ENCODE results near the gene RETREG1.

Gene RETREG1

GRCh38 chr5:16600397-16600796 lies 16.4 kb downstream of the RETREG1 start:
- H3K36me3 ChIP-seq (ENCODE audit: control insufficient read depth in 1 of 2, insufficient read depth in 2 of 2, low read length in 2 of 2) = peaks cover 0 to 4% of the 10 kb centered on the region in 2 donors
- H3K27ac ChIP-seq (ENCODE audit: low read depth, low read length) = no peak overlapping the region
- no peaks in the 10 kb centered on the region for H3K4me1 ChIP-seq (ENCODE audit: control insufficient read depth in 1 of 2, insufficient read depth in 2 of 2, low read length in 2 of 2)
- no peak overlapping the region for H3K9ac ChIP-seq (ENCODE audit: low read depth in 1 of 2, low read length in 2 of 2)
- no peaks in the 10 kb centered on the region for H3K9me3 ChIP-seq (ENCODE audit: control insufficient read depth in 1 of 2, low read length in 2 of 2)
- H3K27me3 ChIP-seq (ENCODE audit: control insufficient read depth in 1 of 2, insufficient read depth in 2 of 2, low read length in 2 of 2) = no peaks in the 10 kb centered on the region
- H3K4me3 ChIP-seq (ENCODE audit: low read depth in 1 of 2, low read length in 2 of 2) = no peak overlapping the region

DNA sequence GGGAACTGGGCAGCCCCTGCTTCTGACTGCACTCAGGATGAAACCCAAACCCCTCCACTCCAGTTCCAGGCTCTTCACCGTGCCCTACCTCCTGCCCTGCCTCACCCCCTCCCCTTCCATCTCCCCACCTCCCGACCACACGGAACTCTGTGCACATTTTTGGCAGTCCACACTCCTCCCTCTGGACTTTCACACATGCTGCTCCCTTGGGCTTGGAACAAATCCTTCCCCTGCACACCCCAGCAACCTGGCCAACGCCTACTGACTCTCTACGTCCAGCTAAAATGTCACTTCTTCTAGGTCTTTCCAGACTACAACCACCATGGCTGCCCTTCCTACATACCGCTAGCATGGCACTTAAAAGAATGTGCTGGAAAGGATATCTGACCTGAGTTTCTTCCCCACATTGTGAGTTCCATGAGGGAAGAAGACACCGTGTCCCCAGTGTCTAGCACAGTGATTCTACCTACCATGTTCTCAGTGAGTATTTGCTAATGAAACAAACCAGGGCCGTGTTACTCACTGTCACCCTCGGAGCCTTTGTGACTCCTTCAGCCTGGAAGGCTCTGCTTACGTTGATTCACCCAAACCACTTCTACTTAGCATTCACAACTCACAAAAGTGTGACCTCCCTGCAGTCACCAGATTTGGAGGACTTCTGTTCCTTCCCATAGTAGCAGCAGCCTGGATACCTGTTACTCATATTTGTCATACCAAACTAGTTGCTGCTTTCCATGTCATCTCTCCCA lies 18.7 kb downstream of the RETREG1 start:
- Histone ChIP-seq H3K27ac (ENCODE audit: low read depth, low read length) (no peak overlapping the region), H3K4me3 (ENCODE audit: low read depth in 1 of 2, low read length in 2 of 2) (no peak overlapping the region), H3K9ac (ENCODE audit: low read depth in 1 of 2, low read length in 2 of 2) (no peak overlapping the region), H3K36me3 (ENCODE audit: control insufficient read depth in 1 of 2, insufficient read depth in 2 of 2, low read length in 2 of 2) (peaks cover 0 to 4% of the 10 kb centered on the region in 2 donors), H3K27me3 (ENCODE audit: control insufficient read depth in 1 of 2, insufficient read depth in 2 of 2, low read length in 2 of 2) (no peaks in the 10 kb centered on the region), H3K9me3 (ENCODE audit: control insufficient read depth in 1 of 2, low read length in 2 of 2) (no peaks in the 10 kb centered on the region), H3K4me1 (ENCODE audit: control insufficient read depth in 1 of 2, insufficient read depth in 2 of 2, low read length in 2 of 2) (no peaks in the 10 kb centered on the region)

- H3K9ac ChIP-seq (ENCODE audit: low read depth in 1 of 2, low read length in 2 of 2) = no peak overlapping the region
- H3K4me1 ChIP-seq (ENCODE audit: control insufficient read depth in 1 of 2, insufficient read depth in 2 of 2, low read length in 2 of 2) = no peaks in the 10 kb centered on the region
- no peak overlapping the region for H3K4me3 ChIP-seq (ENCODE audit: low read depth in 1 of 2, low read length in 2 of 2)
- H3K27me3 ChIP-seq (ENCODE audit: control insufficient read depth in 1 of 2, insufficient read depth in 2 of 2, low read length in 2 of 2) = no peaks in the 10 kb centered on the region
- H3K9me3 ChIP-seq (ENCODE audit: control insufficient read depth in 1 of 2, low read length in 2 of 2) = no peaks in the 10 kb centered on the region
- H3K27ac ChIP-seq (ENCODE audit: low read depth, low read length) = no peak overlapping the region
- peaks cover 0 to 4% of the 10 kb centered on the region in 2 donors for H3K36me3 ChIP-seq (ENCODE audit: control insufficient read depth in 1 of 2, insufficient read depth in 2 of 2, low read length in 2 of 2)
Measured at GRCh38 chr5:16596581-16596940, 20.2 kb downstream of the RETREG1 start.

DNA sequence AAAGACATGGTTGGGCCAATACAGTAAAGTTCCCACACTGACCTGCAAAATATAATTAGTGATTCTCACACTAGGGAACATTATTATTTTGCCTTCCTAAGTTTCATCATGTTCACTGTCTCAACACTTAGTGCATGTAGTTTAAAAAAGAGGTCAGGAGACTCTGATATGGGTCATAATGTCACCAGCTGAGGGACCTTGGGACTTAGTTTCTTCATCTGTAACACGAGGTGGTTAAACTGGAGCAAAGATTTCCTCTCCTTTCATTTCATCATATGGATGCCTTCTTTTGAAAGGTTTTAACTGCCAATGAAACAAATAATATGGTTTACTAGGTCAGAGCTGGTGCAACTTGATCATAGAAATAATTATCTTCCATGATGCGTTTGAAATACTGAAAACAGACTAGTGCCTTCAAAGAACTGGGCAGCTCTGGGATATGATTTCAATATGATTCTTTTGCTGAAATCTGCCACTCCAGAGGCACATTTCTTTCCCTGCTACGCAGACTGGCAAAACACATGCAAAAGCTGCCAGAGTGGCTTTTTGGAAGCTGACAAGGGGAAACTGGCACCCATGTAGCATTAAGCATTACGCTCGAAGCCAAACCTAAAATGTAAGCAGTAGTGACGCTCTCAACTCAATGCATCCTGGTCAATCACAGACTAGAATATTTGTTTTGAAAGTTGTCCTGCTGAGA lies 20.8 kb downstream of the RETREG1 start:
- Histone ChIP-seq H3K9ac (ENCODE audit: low read depth in 1 of 2, low read length in 2 of 2) (no peak overlapping the region), H3K4me3 (ENCODE audit: low read depth in 1 of 2, low read length in 2 of 2) (no peak overlapping the region), H3K36me3 (ENCODE audit: control insufficient read depth in 1 of 2, insufficient read depth in 2 of 2, low read length in 2 of 2) (peaks cover 0 to 4% of the 10 kb centered on the region in 2 donors), H3K4me1 (ENCODE audit: control insufficient read depth in 1 of 2, insufficient read depth in 2 of 2, low read length in 2 of 2) (no peaks in the 10 kb centered on the region), H3K9me3 (ENCODE audit: control insufficient read depth in 1 of 2, low read length in 2 of 2) (no peaks in the 10 kb centered on the region), H3K27me3 (ENCODE audit: control insufficient read depth in 1 of 2, insufficient read depth in 2 of 2, low read length in 2 of 2) (no peaks in the 10 kb centered on the region), H3K27ac (ENCODE audit: low read depth, low read length) (no peak overlapping the region)

- H3K4me1 ChIP-seq (ENCODE audit: control insufficient read depth in 1 of 2, insufficient read depth in 2 of 2, low read length in 2 of 2) = no peaks in the 10 kb centered on the region
- H3K27me3 ChIP-seq (ENCODE audit: control insufficient read depth in 1 of 2, insufficient read depth in 2 of 2, low read length in 2 of 2) = no peaks in the 10 kb centered on the region
- no peaks in the 10 kb centered on the region for H3K9me3 ChIP-seq (ENCODE audit: control insufficient read depth in 1 of 2, low read length in 2 of 2)
- H3K36me3 ChIP-seq (ENCODE audit: control insufficient read depth in 1 of 2, insufficient read depth in 2 of 2, low read length in 2 of 2) = peaks cover 0 to 4% of the 10 kb centered on the region in 2 donors
- H3K4me3 ChIP-seq (ENCODE audit: low read depth in 1 of 2, low read length in 2 of 2) = no peak overlapping the region
- H3K27ac ChIP-seq (ENCODE audit: low read depth, low read length) = no peak overlapping the region
- no peak overlapping the region for H3K9ac ChIP-seq (ENCODE audit: low read depth in 1 of 2, low read length in 2 of 2)
Measured at GRCh38 chr5:16593628-16594027, 23.2 kb downstream of the RETREG1 start.

DNA sequence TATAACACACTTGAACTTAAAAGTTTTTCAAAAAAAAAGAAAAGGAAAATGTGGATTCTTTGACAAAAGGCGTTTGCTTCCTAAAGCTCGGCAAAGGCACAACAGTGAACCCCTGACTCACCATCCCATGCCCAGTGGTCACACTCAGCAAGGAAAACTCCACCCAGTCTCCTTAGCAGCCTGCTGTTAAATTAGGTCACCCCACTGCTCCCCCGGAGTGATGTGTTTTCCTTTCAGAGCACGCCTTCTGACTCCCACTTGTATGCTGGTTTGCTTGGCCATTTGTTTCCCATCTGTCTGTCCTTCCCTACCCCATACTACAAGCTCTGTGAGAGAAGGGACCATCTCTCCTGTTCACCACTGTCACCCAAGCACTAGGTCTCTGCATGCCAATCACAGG lies 23.8 kb downstream of the RETREG1 start:
- H3K27ac ChIP-seq (ENCODE audit: low read depth, low read length) = no peak overlapping the region
- no peaks in the 10 kb centered on the region for H3K9me3 ChIP-seq (ENCODE audit: control insufficient read depth in 1 of 2, low read length in 2 of 2)
- H3K27me3 ChIP-seq (ENCODE audit: control insufficient read depth in 1 of 2, insufficient read depth in 2 of 2, low read length in 2 of 2) = no peaks in the 10 kb centered on the region
- no peaks in the 10 kb centered on the region for H3K4me1 ChIP-seq (ENCODE audit: control insufficient read depth in 1 of 2, insufficient read depth in 2 of 2, low read length in 2 of 2)
- no peak overlapping the region for H3K4me3 ChIP-seq (ENCODE audit: low read depth in 1 of 2, low read length in 2 of 2)
- no peak overlapping the region for H3K9ac ChIP-seq (ENCODE audit: low read depth in 1 of 2, low read length in 2 of 2)
- peaks cover 0 to under 1% of the 10 kb centered on the region in 2 donors for H3K36me3 ChIP-seq (ENCODE audit: control insufficient read depth in 1 of 2, insufficient read depth in 2 of 2, low read length in 2 of 2)

- no peaks in the 10 kb centered on the region for H3K36me3 ChIP-seq (ENCODE audit: control insufficient read depth in 1 of 2, insufficient read depth in 2 of 2, low read length in 2 of 2)
Measured at GRCh38 chr5:16592255-16592654, 24.5 kb downstream of the RETREG1 start.

DNA sequence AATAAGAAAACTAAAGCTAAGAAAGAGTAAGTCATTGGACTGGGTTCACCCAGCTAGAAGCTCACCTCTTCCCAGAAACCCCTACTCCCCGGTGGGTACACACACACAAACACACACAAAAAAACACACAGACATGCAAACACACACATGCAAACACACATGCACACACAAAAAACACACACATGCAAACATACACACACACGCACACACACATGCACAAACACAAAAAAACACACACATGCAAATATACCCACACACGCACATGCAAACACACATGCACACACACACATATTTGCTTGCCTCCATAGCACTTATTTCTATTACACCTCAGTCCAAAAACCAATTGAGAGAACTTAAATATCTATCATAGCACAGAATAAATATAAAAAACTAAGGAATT lies 26.1 kb downstream of the RETREG1 start:
- H3K4me3 ChIP-seq (ENCODE audit: low read depth in 1 of 2, low read length in 2 of 2) = no peak overlapping the region
- H3K9ac ChIP-seq (ENCODE audit: low read depth in 1 of 2, low read length in 2 of 2) = no peak overlapping the region
- no peaks in the 10 kb centered on the region for H3K36me3 ChIP-seq (ENCODE audit: control insufficient read depth in 1 of 2, insufficient read depth in 2 of 2, low read length in 2 of 2)
- H3K9me3 ChIP-seq (ENCODE audit: control insufficient read depth in 1 of 2, low read length in 2 of 2) = no peaks in the 10 kb centered on the region
- H3K4me1 ChIP-seq (ENCODE audit: control insufficient read depth in 1 of 2, insufficient read depth in 2 of 2, low read length in 2 of 2) = no peaks in the 10 kb centered on the region
- no peak overlapping the region for H3K27ac ChIP-seq (ENCODE audit: low read depth, low read length)
- no peaks in the 10 kb centered on the region for H3K27me3 ChIP-seq (ENCODE audit: control insufficient read depth in 1 of 2, insufficient read depth in 2 of 2, low read length in 2 of 2)

More at GRCh38 chr5:16592255-16592654, 24.5 kb downstream of the RETREG1 start:
- Histone ChIP-seq H3K9me3 (ENCODE audit: control insufficient read depth in 1 of 2, low read length in 2 of 2) (no peaks in the 10 kb centered on the region), H3K27ac (ENCODE audit: low read depth, low read length) (no peak overlapping the region), H3K9ac (ENCODE audit: low read depth in 1 of 2, low read length in 2 of 2) (no peak overlapping the region), H3K4me3 (ENCODE audit: low read depth in 1 of 2, low read length in 2 of 2) (no peak overlapping the region), H3K4me1 (ENCODE audit: control insufficient read depth in 1 of 2, insufficient read depth in 2 of 2, low read length in 2 of 2) (no peaks in the 10 kb centered on the region), H3K27me3 (ENCODE audit: control insufficient read depth in 1 of 2, insufficient read depth in 2 of 2, low read length in 2 of 2) (no peaks in the 10 kb centered on the region)

DNA sequence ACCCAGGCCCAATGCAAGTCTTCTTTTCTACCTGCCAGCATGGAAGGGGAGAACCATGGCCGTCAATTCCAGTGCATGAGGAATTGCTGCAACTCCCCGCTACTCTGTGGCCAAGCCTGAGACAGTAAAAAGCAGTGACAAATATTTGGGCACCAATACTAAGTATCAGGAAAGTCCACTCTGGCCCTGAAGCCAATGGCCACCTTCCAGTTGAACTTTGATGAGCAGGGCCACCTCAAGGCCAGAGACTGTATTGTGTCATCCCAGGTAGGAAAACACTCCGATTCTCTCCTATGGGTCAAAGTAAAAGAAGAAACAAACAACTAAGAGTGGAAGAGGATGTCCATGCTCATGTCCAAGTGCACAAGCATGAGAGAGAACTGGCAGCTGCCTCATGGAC lies 27.1 kb downstream of the RETREG1 start:
- no peaks in the 10 kb centered on the region for H3K9me3 ChIP-seq (ENCODE audit: control insufficient read depth in 1 of 2, low read length in 2 of 2)
- no peak overlapping the region for H3K27ac ChIP-seq (ENCODE audit: low read depth, low read length)
- no peak overlapping the region for H3K4me3 ChIP-seq (ENCODE audit: low read depth in 1 of 2, low read length in 2 of 2)
- H3K36me3 ChIP-seq (ENCODE audit: control insufficient read depth in 1 of 2, insufficient read depth in 2 of 2, low read length in 2 of 2) = no peaks in the 10 kb centered on the region
- no peak overlapping the region for H3K9ac ChIP-seq (ENCODE audit: low read depth in 1 of 2, low read length in 2 of 2)
- H3K4me1 ChIP-seq (ENCODE audit: control insufficient read depth in 1 of 2, insufficient read depth in 2 of 2, low read length in 2 of 2) = peaks cover 0 to 3% of the 10 kb centered on the region in 2 donors
- H3K27me3 ChIP-seq (ENCODE audit: control insufficient read depth in 1 of 2, insufficient read depth in 2 of 2, low read length in 2 of 2) = no peaks in the 10 kb centered on the region

- no peak overlapping the region for H3K27ac ChIP-seq (ENCODE audit: low read depth, low read length)
- H3K36me3 ChIP-seq (ENCODE audit: control insufficient read depth in 1 of 2, insufficient read depth in 2 of 2, low read length in 2 of 2) = no peaks in the 10 kb centered on the region
Measured at GRCh38 chr5:16588434-16589214, 28.2 kb downstream of the RETREG1 start.

More at GRCh38 chr5:16588434-16589214, 28.2 kb downstream of the RETREG1 start:
- no peak overlapping the region for H3K9ac ChIP-seq (ENCODE audit: low read depth in 1 of 2, low read length in 2 of 2)
- H3K9me3 ChIP-seq (ENCODE audit: control insufficient read depth in 1 of 2, low read length in 2 of 2) = no peaks in the 10 kb centered on the region
- no peak overlapping the region for H3K4me3 ChIP-seq (ENCODE audit: low read depth in 1 of 2, low read length in 2 of 2)
- no peaks in the 10 kb centered on the region for H3K27me3 ChIP-seq (ENCODE audit: control insufficient read depth in 1 of 2, insufficient read depth in 2 of 2, low read length in 2 of 2)
- peaks cover 0 to 3% of the 10 kb centered on the region in 2 donors for H3K4me1 ChIP-seq (ENCODE audit: control insufficient read depth in 1 of 2, insufficient read depth in 2 of 2, low read length in 2 of 2)

Data from duodenal mucosa (tissue), 2 donors.